Motor neuron (in vitro differentiated cells): ENCODE measurements around the gene EEFSEC. TPM values are rescaled to one million over a fixed set of nuclear protein-coding genes. Genes with fewer than 3 reads are reported as not detected.
"Not testable (repeated sequence)": the region's sequence is repeated elsewhere in the genome, so short reads cannot be mapped to it uniquely, and the experiment has no call there.

Source experiments
- ATAC-seq, 8 experiments: fragments of 200-7000 bp; cut with Tn5 transposase; replicated peaks in 6 of 8; 2 replicates each; pipeline ENCODE4 v1.8.0; 2021; ENCODE audit warnings: mild to moderate bottlenecking in 8 of 8, moderate library complexity in 8 of 8
- H3K27ac ChIP-seq, 2 donors: fragments of 250-450 bp; sonication (Bioruptor Pico); 2 replicates each; pipeline ENCODE4 v1.9.0; 2021; ENCODE audit warnings: antibody characterized with exemption in 2 of 2, mild to moderate bottlenecking in 2 of 2, moderate library complexity in 1 of 2
- H3K4me1 ChIP-seq, 2 donors: fragments of 250-450 bp; sonication (Bioruptor Pico); replicated peaks in 1 of 2; 2 replicates each; pipeline ENCODE4 v1.6.1; 2021; ENCODE audit warnings: antibody characterized with exemption in 2 of 2, mild to moderate bottlenecking in 2 of 2, moderate library complexity in 1 of 2
- H3K4me3 ChIP-seq, 5 donors: fragments of 250-450 bp; sonication (Bioruptor Pico); 2 replicates each; pipeline ENCODE4 v1.9.0; 2021; ENCODE audit warnings: antibody characterized with exemption in 5 of 5, mild to moderate bottlenecking in 5 of 5, moderate library complexity in 4 of 5
- WGBS, 10 experiments: fragments of 450-650 bp; shearing (Covaris generic); methylation state at CpG; one replicate each; pipeline ENCODE4 v1.0.0; 2022; 5-methylcytosine and 5-hydroxymethylcytosine counted together
- in situ Hi-C, 9 experiments: fragments of 400-800 bp; cut with MboI; loops; one replicate each; pipeline ENCODE4 v1.15.0; 2021; ENCODE audit warnings: low sequenced_read_pairs in 9 of 9, low pct_unique_long_range_greater_than_20kb in 2 of 9; ENCODE audit not compliant: unreplicated experiment in 9 of 9
- total RNA-seq, 8 experiments: library from RNA; unstranded; fragments of 300-600 nt; gene quantifications; 2 replicates each; pipeline versions ENCODE4 v1.2.3 to v1.2.4, GENCODE V29; 2022

EEFSEC gene
- total RNA-seq, 8 experiments from 2014 or later = 5.8 to 20.7 (median 9.5) TPM

GRCh38 chr3:128131897-128132646 lies 21.2 kb upstream of the EEFSEC start:
- WGBS, 10 experiments = 33 to 90% (median 64%) methylated on average over 1 to 4 of the region's 7 CpGs; no CpG with 5 or more reads in 3 of the 10 experiments
- no peak overlapping the region for H3K4me3 ChIP-seq
- H3K4me1 ChIP-seq = no peaks in the 10 kb centered on the region
- no peak overlapping the region for H3K27ac ChIP-seq
- ATAC-seq = no peak
- in situ Hi-C loops = no loop called here

GRCh38 chr3:128133273-128133883 lies 19.9 kb upstream of the EEFSEC start:
- in situ Hi-C loops = no loop called here
- no peaks in the 10 kb centered on the region for H3K4me1 ChIP-seq
- 17 to 100% (median 62%) methylated on average over 1 to 2 of the region's 3 CpGs; no CpG with 5 or more reads in 5 of the 10 experiments for WGBS, 10 experiments
- peak in 3 of 8 experiments; percentile 62 to 87 (median 76) for ATAC-seq
- no peak overlapping the region for H3K4me3 ChIP-seq
- no peak overlapping the region for H3K27ac ChIP-seq

GRCh38 chr3:128143496-128143895 lies 9.8 kb upstream of the EEFSEC start:
- no peak overlapping the region for H3K27ac ChIP-seq
- in situ Hi-C loops = no loop called here
- no peak overlapping the region for H3K4me3 ChIP-seq
- WGBS, 10 experiments = 17 to 85% (median 82%) methylated on average over 1 to 3 of the region's 4 CpGs; no CpG with 5 or more reads in 4 of the 10 experiments
- no peak for ATAC-seq
- no peaks in the 10 kb centered on the region for H3K4me1 ChIP-seq

- H3K4me3 ChIP-seq = no peak overlapping the region
- in situ Hi-C loops = no loop called here
- 20 to 80% (median 49%) methylated on average over 1 to 3 of the region's 5 CpGs; no CpG with 5 or more reads in 4 of the 10 experiments for WGBS, 10 experiments
- no peaks in the 10 kb centered on the region for H3K4me1 ChIP-seq
- ATAC-seq = no peak
- no peak overlapping the region for H3K27ac ChIP-seq
Observed at GRCh38 chr3:128144512-128145187, 8.6 kb upstream of the EEFSEC start.

GRCh38 chr3:128145279-128145678 lies 8.0 kb upstream of the EEFSEC start:
- H3K27ac ChIP-seq = no peak overlapping the region
- in situ Hi-C loops = no loop called here
- no peaks in the 10 kb centered on the region for H3K4me1 ChIP-seq
- WGBS, 10 experiments = 60 to 69% (median 67%) methylated on average over 1 to 6 of the region's 6 CpGs; no CpG with 5 or more reads in 7 of the 10 experiments
- no peak for ATAC-seq
- H3K4me3 ChIP-seq = no peak overlapping the region

GRCh38 chr3:128146201-128146600 lies 7.1 kb upstream of the EEFSEC start:
- no peak for ATAC-seq
- WGBS, 10 experiments = 75 to 94% (median 80%) methylated on average over 1 to 10 of the region's 14 CpGs; no CpG with 5 or more reads in 7 of the 10 experiments
- H3K27ac ChIP-seq = no peak overlapping the region

GRCh38 chr3:128149650-128150049 lies 3.6 kb upstream of the EEFSEC start:
- ATAC-seq = no peak
- Histone ChIP-seq H3K4me1 (peaks cover 4 to 5% of the 10 kb centered on the region in 2 donors), H3K27ac (no peak overlapping the region), H3K4me3 (no peak overlapping the region)
- in situ Hi-C loops = loop anchor here in 2 of 9 experiments (25.0 kb wide), 3 partner anchors 163 to 438 kb away; no protein-coding TSS in a partner anchor
- 46 to 90% (median 77%) methylated on average over 1 to 5 of the region's 5 CpGs; no CpG with 5 or more reads in 3 of the 10 experiments for WGBS, 10 experiments

More at GRCh38 chr3:128146201-128146600, 7.1 kb upstream of the EEFSEC start:
- in situ Hi-C loops = no loop called here
- Histone ChIP-seq H3K4me3 (no peak overlapping the region), H3K4me1 (no peaks in the 10 kb centered on the region)

- in situ Hi-C loops = loop anchor here in 2 of 9 experiments (25.0 kb wide), 3 partner anchors 160 to 435 kb away; no protein-coding TSS in a partner anchor
- Histone ChIP-seq H3K4me3 (no peak overlapping the region), H3K4me1 (peaks cover 6% of the 10 kb centered on the region in 2 donors), H3K27ac (no peak overlapping the region)
- WGBS, 10 experiments = 83 to 100% (median 92%) methylated on average over 1 to 4 of the region's 5 CpGs; no CpG with 5 or more reads in 5 of the 10 experiments
- no peak for ATAC-seq
Observed at GRCh38 chr3:128151758-128152274, 1.5 kb upstream of the EEFSEC start.

- Histone ChIP-seq H3K4me3 (peak overlapping the region; percentile 73 to 95 (median 87)), H3K4me1 (peaks cover 6% of the 10 kb centered on the region in 2 donors), H3K27ac (peak overlapping the region in 1 of 2 donors; percentile 82)
- WGBS, 10 experiments = 75 to 100% (median 92%) methylated on average over 1 to 8 of the region's 29 CpGs; no CpG with 5 or more reads in 2 of the 10 experiments
- ATAC-seq = peak in 7 of 8 experiments; percentile 58 to 82 (median 72)
- in situ Hi-C loops = loop anchor here in 2 of 9 experiments (25.0 kb wide), 3 partner anchors 160 to 435 kb away; no protein-coding TSS in a partner anchor
Observed at GRCh38 chr3:128152419-128153155, 694 bp upstream of the EEFSEC start.

GRCh38 chr3:128154354-128154753 lies 1.1 kb downstream of the EEFSEC start:
- H3K4me3 ChIP-seq = peak overlapping the region; percentile 73 to 95 (median 87)
- in situ Hi-C loops = loop anchor here in 2 of 9 experiments (25.0 kb wide), 3 partner anchors 158 to 433 kb away; no protein-coding TSS in a partner anchor
- WGBS, 10 experiments = 73 to 100% (median 85%) methylated on average over 1 to 14 of the region's 16 CpGs; no CpG with 5 or more reads in 1 of the 10 experiments
- not testable (repeated sequence) for ATAC-seq, H3K4me1 ChIP-seq, H3K27ac ChIP-seq

GRCh38 chr3:128155616-128156360 lies 2.5 kb downstream of the EEFSEC start:
- peaks cover 6% of the 10 kb centered on the region in 2 donors for H3K4me1 ChIP-seq
- no peak for ATAC-seq
- in situ Hi-C loops = loop anchor here in 2 of 9 experiments (25.0 kb wide), 3 partner anchors 157 to 432 kb away; no protein-coding TSS in a partner anchor
- WGBS, 10 experiments = 75 to 100% (median 100%) methylated on average over 1 to 3 of the region's 3 CpGs; no CpG with 5 or more reads in 1 of the 10 experiments
- no peak overlapping the region for H3K4me3 ChIP-seq
- H3K27ac ChIP-seq = no peak overlapping the region
